Right lobe of liver (tissue), 4 donors: ENCODE measurements around the gene GNAQ.

ENCODE experiments used
- POLR2A ChIP-seq: fragments of 450-650 bp; IDR thresholded peaks from one replicate; pipeline ENCODE4 v1.6.1; 2017; ENCODE audit warnings: antibody characterized with exemption, mild to moderate bottlenecking
- TF ChIP-seq, protein P1 (sequence below), 4 donors: fragments of 200-600 bp in 3 of 4; fragments of 450-650 bp in 1 of 4; IDR thresholded peaks; one replicate each; pipeline versions ENCODE4 v1.5.1 to v1.8.0; 2016 to 2022; ENCODE audit warnings: antibody characterized with exemption in 4 of 4, mild to moderate bottlenecking in 2 of 4
- donor health status: DM: no; HTN: no; CAD: no.
- donor health status: DM: no; HTN: no; CAD: no.
- donor health status: DM: no; HTN: yes; CAD: no.

GRCh38 chr9:78021697-78022096 is 9.9 kb downstream of the GNAQ start:
- TF ChIP-seq, protein P1, sequence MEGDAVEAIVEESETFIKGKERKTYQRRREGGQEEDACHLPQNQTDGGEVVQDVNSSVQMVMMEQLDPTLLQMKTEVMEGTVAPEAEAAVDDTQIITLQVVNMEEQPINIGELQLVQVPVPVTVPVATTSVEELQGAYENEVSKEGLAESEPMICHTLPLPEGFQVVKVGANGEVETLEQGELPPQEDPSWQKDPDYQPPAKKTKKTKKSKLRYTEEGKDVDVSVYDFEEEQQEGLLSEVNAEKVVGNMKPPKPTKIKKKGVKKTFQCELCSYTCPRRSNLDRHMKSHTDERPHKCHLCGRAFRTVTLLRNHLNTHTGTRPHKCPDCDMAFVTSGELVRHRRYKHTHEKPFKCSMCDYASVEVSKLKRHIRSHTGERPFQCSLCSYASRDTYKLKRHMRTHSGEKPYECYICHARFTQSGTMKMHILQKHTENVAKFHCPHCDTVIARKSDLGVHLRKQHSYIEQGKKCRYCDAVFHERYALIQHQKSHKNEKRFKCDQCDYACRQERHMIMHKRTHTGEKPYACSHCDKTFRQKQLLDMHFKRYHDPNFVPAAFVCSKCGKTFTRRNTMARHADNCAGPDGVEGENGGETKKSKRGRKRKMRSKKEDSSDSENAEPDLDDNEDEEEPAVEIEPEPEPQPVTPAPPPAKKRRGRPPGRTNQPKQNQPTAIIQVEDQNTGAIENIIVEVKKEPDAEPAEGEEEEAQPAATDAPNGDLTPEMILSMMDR (IDR thresholded peaks at IDR 0.05) = peak in 1 of 4 donors; percentile 10
- TF ChIP-seq POLR2A = no peak
